SK-N-MC (cell line): Measurements from ENCODE around the gene PDE7B.
"Not testable (repeated sequence)": the region's sequence is repeated elsewhere in the genome, so short reads cannot be mapped to it uniquely, and the experiment has no call there.

ENCODE experiments used
- DNase-seq: peaks from one replicate; pipeline ENCODE4 v3.0.0-alpha.2; 2011; ENCODE audit warnings: low read depth, low spot score
- H3K27ac ChIP-seq: fragments of 200-600 bp; sonication (generic); 2 replicates; pipeline ENCODE4 v1.5.1; 2016; ENCODE audit warnings: mixed run types
- H3K36me3 ChIP-seq: fragments of 200-600 bp; sonication (generic); 2 replicates; pipeline ENCODE4 v1.6.1; 2017; ENCODE audit warnings: antibody characterized with exemption, low read length, mixed read lengths; ENCODE audit not compliant: insufficient read depth
- H3K4me3 ChIP-seq: fragments of 200-600 bp; sonication (generic); 2 replicates; pipeline ENCODE4 v1.5.1; 2016
- H3K9ac ChIP-seq: fragments of 200-600 bp; sonication (generic); 2 replicates; pipeline ENCODE4 v1.8.0; 2017; ENCODE audit warnings: mixed run types, mixed read lengths; ENCODE audit not compliant: insufficient read length
- H3K9me3 ChIP-seq: fragments of 200-600 bp; sonication (generic); 2 replicates; pipeline ENCODE4 v1.6.1; 2017; ENCODE audit warnings: low read depth, mild to moderate bottlenecking, antibody characterized with exemption, low read length, moderate library complexity, mixed read lengths
- EZH2 ChIP-seq: fragments of 200-600 bp; sonication (generic); IDR thresholded peaks from one replicate; pipeline ENCODE4 v1.6.1; 2017; ENCODE audit warnings: antibody characterized with exemption
- FOXP2 ChIP-seq: optimal IDR thresholded peaks from 2 replicates; pipeline ENCODE3; 2011; ENCODE audit warnings: mild to moderate bottlenecking, moderate library complexity; ENCODE audit not compliant: insufficient read depth; ENCODE audit errors: extremely low read length, control extremely low read depth
- POLR2AphosphoS5 ChIP-seq: IDR thresholded peaks from 2 replicates; pipeline ENCODE4 v1.6.1; 2012; ENCODE audit warnings: mild to moderate bottlenecking, low read depth, low read length, borderline replicate concordance

PDE7B gene

DNA sequence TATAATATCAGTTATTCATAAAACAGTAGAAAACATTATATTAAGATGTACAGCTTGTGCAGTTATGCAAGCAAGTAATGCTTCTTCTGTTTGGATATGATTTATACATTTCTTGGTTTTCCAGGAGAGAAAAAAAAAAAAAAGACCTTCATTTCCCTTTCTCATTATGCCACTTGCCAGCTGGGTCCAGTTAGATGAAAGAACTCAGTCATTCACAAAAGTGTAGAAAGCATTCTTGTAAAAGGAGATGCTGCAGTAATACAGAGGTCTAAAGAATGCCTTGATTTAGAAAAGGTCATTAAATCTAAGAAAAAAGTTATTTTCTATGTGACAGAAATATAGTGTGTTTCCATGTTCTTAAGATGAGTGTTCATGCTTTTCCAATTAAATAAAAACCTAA, 7.4 kb downstream of the PDE7B start:
- no peak for TF ChIP-seq EZH2
- no peak for DNase-seq
- Histone ChIP-seq H3K36me3 (no peaks in the 10 kb centered on the region), H3K4me3 (no peak overlapping the region), H3K9ac (no peak overlapping the region), H3K27ac (no peak overlapping the region), H3K9me3 (no peaks in the 10 kb centered on the region)

DNA sequence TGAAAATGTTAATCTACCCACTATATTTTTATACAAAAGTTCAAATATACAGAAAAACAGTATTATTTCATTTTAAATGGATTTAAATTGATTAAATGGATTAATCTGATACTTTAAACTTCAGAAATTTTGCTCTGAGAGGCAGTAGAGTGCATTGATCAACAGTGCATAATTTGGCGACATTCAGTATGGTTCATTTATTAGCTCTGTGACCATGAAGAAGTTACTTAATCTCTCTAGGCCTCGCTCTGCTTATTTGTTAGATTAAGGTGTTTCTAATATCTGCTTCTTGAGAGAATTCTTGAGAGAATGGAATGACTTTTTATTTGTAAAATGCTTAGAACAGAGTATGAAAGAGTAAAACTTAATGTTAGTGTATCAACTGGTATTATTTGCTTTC, 8.9 kb downstream of the PDE7B start:
- DNase-seq, result no peak
- Histone ChIP-seq H3K9me3 (no peaks in the 10 kb centered on the region), H3K4me3 (no peak overlapping the region), H3K27ac (no peak overlapping the region), H3K36me3 (no peaks in the 10 kb centered on the region), H3K9ac (no peak overlapping the region)
- TF ChIP-seq POLR2AphosphoS5 (no peak), EZH2 (no peak), FOXP2 (no peak)

DNA sequence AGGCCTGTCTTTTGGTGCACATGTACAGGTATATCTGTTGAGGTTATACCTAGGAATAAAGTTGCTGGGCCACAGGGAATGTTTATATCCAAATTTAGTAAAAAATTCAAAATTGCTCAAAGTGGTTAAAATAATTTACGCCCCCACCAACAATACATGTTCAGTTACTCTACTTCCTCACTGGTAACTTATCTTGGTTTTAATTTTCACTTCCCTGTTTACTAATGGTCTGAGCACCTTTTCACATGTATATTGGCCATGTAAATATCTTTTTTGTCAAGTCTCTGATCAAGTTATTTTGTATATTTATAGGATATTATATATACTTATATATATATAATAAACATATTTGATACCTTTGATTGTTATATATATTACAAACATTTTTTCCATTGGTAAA, 9.7 kb downstream of the PDE7B start:
- Histone ChIP-seq H3K9ac (no peak overlapping the region), H3K36me3 (no peaks in the 10 kb centered on the region), H3K9me3 (no peaks in the 10 kb centered on the region), H3K27ac (no peak overlapping the region), H3K4me3 (no peak overlapping the region)
- TF ChIP-seq POLR2AphosphoS5, result no peak
- TF ChIP-seq EZH2, result no peak
- TF ChIP-seq FOXP2, result no peak
- no peak for DNase-seq

DNA sequence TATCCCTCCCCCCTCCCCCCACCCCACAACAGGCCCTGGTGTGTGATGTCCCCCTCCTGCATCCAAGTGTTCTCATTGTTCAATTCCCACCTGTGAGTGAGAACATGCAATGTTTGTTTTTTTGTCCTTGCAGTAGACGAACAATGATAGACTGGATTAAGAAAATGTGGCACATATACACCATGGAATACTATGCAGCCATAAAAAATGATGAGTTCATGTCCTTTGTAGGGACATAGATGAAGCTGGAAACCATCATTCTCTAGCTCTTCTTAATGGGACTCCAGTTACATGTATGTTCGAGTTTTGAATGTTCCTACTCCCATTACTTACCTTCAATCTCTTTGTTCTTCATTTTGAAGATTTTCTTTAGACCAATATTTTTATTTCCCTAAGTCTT, 13.4 kb downstream of the PDE7B start:
- not testable (repeated sequence) for H3K9ac ChIP-seq, H3K36me3 ChIP-seq, H3K9me3 ChIP-seq, H3K27ac ChIP-seq, H3K4me3 ChIP-seq, DNase-seq

DNA sequence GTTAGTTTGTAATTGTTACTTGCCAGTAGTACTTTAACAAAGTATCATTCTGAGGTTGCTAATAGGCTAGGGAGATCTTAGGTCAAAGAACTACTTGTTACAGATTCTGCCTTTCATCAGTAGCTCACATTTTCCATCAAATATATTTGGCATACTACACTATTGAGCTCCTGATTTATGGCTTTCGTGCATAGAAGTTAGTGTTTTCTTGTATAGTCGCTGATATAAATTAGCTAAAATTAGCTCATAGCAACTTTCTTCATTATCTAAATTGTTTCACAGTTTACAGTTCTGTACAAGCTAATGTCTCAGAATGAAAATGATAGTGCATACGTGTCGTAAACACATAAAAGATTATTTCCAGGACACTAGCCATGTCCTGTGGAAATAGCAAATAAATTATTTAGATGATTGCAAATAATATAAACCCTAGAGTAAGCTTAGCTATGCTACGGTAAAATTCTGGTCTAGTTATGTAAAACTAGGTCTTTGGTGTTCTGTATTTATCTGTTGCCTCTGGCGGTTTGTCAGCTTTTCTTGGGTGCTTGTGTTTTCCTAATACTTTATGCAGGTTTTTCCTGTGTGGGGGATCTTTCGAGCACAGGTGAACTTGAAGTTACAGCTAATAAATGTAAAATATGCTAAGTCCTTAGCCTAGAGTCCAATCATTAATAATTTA, 15.1 kb downstream of the PDE7B start:
- H3K36me3 ChIP-seq, result no peaks in the 10 kb centered on the region
- H3K4me3 ChIP-seq, result no peak overlapping the region
- DNase-seq, result no peak
- no peak overlapping the region for H3K9ac ChIP-seq
- H3K9me3 ChIP-seq, result no peaks in the 10 kb centered on the region
- TF ChIP-seq FOXP2 (no peak), EZH2 (no peak), POLR2AphosphoS5 (no peak)
- no peak overlapping the region for H3K27ac ChIP-seq

DNA sequence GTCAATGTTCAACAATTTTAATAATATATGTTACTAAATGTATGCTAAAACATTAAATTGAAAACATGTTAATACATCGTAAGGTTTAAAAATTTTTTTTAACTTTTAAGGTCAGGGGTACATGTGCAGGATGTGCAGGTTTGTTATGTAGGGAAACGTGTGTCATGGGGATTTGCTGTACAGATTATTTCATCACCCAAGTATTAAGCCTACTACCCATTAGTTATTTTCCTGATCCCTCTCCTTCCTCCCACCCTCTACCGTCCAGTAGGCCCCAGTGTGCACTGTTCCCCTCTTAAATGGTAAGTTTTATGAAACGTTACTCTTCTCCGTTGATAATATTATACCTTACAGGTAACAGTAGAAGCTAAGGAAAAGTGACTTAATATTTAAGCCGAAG, 15.8 kb downstream of the PDE7B start:
- Histone ChIP-seq H3K27ac (no peak overlapping the region), H3K9me3 (no peaks in the 10 kb centered on the region), H3K9ac (no peak overlapping the region), H3K4me3 (no peak overlapping the region), H3K36me3 (no peaks in the 10 kb centered on the region)
- DNase-seq, result no peak
- TF ChIP-seq POLR2AphosphoS5 (no peak), EZH2 (no peak), FOXP2 (no peak)

DNA sequence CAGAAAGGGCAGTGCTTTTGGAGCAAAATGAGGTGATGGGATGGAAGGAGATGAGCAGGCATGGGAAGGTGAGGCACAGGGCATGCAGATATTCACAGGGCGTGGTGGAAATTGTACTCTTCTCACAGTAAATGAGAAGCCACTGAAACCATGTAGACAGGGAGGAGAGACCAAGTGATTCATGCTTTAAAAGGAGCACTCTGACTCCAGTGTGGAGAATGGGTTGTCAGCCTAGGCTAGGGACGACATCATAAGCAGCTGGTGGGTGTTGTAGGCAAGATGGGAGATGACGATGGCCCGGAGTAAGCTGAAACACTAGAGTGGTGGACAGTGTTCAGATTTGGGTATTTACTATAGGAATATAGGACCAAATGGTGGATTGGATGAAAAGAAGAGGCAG, 18.4 kb downstream of the PDE7B start:
- Histone ChIP-seq H3K9ac (no peak overlapping the region), H3K27ac (no peak overlapping the region), H3K4me3 (no peak overlapping the region), H3K9me3 (no peaks in the 10 kb centered on the region), H3K36me3 (no peaks in the 10 kb centered on the region)
- TF ChIP-seq POLR2AphosphoS5 (no peak), FOXP2 (no peak), EZH2 (no peak)
- no peak for DNase-seq

DNA sequence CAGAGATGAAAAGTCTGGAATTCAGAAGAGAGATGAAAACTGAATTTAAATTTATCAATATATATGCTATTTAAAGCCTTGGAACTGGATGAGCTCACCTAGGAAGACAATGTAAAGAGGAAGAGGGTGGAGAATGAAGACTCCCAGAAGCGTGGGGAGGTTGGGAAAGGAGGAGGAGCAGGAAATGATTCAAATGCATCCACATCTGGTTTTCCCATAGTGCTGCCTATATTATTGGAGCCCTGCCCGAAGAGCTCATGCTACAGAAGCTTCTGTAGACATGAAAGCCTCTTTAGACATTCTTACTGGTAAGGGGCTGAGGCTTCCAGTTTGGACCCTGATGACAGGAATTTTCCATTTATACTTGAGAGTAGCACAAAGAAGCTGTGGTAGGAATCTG, 19.2 kb downstream of the PDE7B start:
- Histone ChIP-seq H3K4me3 (no peak overlapping the region), H3K9ac (no peak overlapping the region), H3K9me3 (no peaks in the 10 kb centered on the region), H3K27ac (no peak overlapping the region; the same call in 1 of the 2 replicates), H3K36me3 (no peaks in the 10 kb centered on the region)
- DNase-seq, result no peak
- no peak for TF ChIP-seq FOXP2
- TF ChIP-seq EZH2, result no peak
- TF ChIP-seq POLR2AphosphoS5, result no peak

DNA sequence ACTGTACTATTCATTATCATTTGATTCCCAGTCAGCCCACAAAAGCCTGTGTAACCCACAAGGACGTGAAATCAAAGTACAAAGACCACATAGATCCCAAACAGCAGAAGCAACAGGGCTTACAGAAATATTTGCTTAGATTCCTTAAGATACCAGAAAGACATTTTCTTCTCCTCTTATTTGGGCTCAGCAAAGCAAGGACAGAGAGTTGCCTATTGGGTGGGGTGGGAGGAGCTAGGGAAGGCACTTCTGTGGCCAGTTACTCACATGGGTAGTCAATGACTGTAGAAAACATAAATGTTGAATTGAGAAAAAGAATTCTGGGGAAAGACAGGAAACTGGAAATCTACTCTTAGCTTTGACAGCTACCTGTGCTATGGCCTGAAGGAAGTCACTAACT, 19.8 kb downstream of the PDE7B start:
- TF ChIP-seq POLR2AphosphoS5 (no peak), FOXP2 (no peak), EZH2 (no peak)
- no peak overlapping the region; the same call in 1 of the 2 replicates for H3K27ac ChIP-seq
- no peak overlapping the region for H3K4me3 ChIP-seq
- DNase-seq, result no peak
- H3K9ac ChIP-seq, result no peak overlapping the region
- no peaks in the 10 kb centered on the region for H3K36me3 ChIP-seq
- no peaks in the 10 kb centered on the region for H3K9me3 ChIP-seq

DNA sequence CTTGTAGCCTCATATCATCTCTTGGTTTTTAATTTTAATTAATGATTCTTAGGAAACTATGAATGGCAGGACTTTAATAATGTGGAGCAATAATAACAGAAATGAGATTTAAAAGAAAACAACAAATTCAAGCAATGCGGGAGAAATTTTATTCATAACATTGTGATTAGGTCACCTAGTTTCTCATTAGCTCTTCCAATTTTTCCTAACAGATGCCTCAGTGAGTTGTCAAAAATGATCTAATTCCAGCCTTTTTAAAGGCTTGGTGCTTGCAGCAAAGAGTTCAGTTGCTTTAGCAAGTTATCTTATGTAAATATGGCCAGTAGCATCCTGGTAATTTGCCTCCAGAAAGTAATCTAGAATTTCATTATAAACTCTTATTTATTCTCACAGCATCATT, 20.4 kb downstream of the PDE7B start:
- TF ChIP-seq EZH2 (no peak), FOXP2 (no peak), POLR2AphosphoS5 (no peak)
- Histone ChIP-seq H3K9ac (no peak overlapping the region), H3K36me3 (no peaks in the 10 kb centered on the region), H3K27ac (no peak overlapping the region), H3K4me3 (no peak overlapping the region), H3K9me3 (no peaks in the 10 kb centered on the region)
- no peak for DNase-seq
